HL-60 (cell line): ENCODE results near the gene NUP93.

ENCODE experiments used
- CTCF ChIP-seq: IDR thresholded peaks from one replicate; pipeline ENCODE4 v1.5.1; 2011; ENCODE audit warnings: low read length, control low read depth, inconsistent platforms; ENCODE audit not compliant: insufficient read depth
- REST ChIP-seq: IDR thresholded peaks from 2 replicates; pipeline ENCODE4 v1.6.1; 2012; ENCODE audit warnings: low read depth; ENCODE audit not compliant: insufficient replicate concordance

GRCh38 chr16:56897026-56897799, 167.3 kb downstream of the NUP93 start:
- no peak for TF ChIP-seq CTCF
- TF ChIP-seq REST, result no peak
